GM18498 (cell line): ENCODE measurements around the gene SPATA9.
"Not testable (repeated sequence)": the region's sequence is repeated elsewhere in the genome, so short reads cannot be mapped to it uniquely, and the experiment has no call there.

Experiments used
- ATAC-seq: cut with Tn5 transposase; IDR thresholded peaks from one replicate; pipeline ENCODE4 v1.9.1; 2021; ENCODE audit warnings: mild to moderate bottlenecking, moderate library complexity; ENCODE audit not compliant: unreplicated experiment

SPATA9 gene

GRCh38 chr5:95718203-95718602 is 35.4 kb upstream of the SPATA9 start:
- peak; percentile 87 for ATAC-seq

DNA sequence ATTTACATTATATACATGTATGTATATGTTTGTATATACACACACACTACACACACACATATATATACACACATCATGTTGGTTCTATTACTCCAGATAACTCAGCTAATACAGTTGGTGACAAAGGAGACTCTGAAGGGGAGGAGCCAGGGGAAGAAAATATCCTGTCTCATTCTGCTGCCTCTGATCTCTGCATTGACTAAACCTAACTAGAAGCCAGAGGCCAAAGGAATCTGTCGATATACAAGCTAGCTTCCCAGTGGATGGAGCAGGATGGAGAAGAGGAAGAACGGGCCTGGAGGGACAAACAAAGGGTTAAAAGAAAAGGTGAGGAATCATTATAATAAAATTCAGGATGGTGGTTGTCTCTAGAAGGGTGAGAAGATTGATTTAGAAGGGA is 34.6 kb upstream of the SPATA9 start:
- ATAC-seq, result no peak

DNA sequence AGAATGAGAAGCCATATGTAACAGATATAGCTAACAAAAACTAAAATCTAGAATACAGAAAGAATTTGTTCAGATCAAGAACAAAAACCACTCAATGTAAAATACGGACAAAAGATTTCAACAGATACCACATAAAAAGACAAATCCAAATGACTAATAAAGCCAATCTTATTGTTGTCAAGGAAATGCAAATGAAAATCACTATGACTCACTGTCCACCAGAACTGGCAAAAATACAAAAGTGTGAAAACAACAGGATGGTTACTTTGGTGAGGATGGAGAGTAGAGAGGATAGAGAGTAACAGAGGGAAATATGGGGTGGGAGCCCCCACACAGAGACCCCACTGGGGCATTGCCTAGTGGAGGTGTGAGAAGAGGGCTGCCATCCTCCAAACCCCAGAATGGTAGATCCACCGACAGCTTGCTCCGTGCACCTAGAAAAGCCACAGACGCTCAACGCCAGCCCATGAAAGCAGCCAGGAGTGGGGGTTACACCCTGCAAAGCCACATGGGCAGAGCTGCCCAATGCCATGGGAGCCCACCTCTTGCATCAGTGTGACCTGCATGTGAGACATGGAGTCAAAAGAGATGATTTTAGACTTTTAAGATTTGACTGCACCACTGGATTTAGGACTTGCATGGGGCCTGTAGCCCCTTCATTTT is 33.1 kb upstream of the SPATA9 start:
- no peak for ATAC-seq

GRCh38 chr5:95713960-95714710 is 31.3 kb upstream of the SPATA9 start:
- ATAC-seq, result no peak

- not testable (repeated sequence) for ATAC-seq
These were observed 30.5 kb upstream of the SPATA9 start for GRCh38 chr5:95713246-95713645.

DNA sequence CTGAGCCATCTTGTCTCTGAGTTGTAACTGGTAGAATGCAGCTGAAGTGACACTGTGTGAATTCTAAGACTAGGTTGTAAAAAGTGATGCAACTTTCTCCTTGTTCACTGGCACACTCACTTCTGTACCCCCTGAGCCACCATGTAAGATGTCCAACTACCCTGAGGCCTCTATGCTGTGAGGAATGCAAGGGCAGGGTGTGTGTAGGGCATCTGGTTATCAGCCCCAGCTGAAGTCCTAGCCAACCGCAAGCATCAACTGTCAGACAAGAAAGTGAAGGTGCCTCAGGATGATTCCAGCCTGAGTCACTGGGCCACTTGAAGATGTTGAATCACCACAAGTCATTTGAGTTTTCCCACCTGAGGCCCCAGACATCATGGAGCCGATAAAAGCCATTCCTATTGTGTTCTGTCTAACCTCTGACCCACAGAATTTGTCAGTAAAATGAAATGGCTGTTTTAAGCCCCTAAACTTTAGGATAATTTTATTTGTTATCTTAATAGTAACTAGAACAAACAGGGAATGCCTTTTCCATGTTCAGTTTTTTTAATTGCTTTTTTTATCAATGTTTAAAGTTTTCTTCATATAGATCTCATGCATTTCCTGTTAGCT is 29.7 kb upstream of the SPATA9 start:
- ATAC-seq, result no peak

DNA sequence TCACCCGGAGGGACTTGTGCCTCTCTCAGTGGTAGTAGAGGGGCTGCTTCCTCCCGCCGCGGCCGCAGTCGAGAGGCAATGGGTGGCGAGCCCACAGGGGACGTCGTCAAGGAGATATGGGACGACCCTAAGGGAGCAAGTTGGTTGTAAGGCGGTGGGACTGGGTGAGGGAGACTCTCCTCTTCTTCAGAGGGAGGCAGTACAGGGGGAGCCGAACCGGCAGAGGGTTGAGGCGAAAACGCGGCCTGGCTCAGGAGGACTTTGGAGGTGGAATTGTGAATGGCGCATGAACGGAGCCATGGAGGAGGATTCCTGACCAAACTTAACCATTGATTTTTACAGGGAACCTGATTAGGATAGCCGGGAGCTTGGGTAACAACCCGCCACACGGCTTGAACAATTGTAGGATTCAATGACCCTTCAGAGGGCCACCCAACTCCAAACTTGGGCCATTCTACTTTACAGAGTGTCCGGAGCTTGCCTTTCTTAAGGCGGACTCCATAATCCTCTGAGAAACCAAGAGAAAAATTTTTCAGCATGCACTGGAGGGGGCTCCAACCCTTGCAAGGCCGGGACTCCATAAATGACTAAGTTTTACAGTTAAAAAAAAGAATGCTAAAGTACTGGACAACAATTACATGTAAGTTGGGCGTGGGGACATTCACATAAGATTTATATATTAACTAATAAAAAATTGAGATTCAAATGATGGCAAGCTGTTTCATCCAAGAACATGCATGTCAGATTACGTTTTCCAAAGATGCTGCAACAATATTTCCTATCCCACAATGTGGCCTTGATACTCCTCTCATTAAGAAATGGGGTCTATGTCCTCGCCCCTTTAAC is 28.9 kb upstream of the SPATA9 start:
- no peak for ATAC-seq

GRCh38 chr5:95710651-95711500 is 28.1 kb upstream of the SPATA9 start:
- ATAC-seq, result not testable (repeated sequence)

- ATAC-seq, result no peak
These were observed 27.3 kb upstream of the SPATA9 start for GRCh38 chr5:95709967-95710650.

DNA sequence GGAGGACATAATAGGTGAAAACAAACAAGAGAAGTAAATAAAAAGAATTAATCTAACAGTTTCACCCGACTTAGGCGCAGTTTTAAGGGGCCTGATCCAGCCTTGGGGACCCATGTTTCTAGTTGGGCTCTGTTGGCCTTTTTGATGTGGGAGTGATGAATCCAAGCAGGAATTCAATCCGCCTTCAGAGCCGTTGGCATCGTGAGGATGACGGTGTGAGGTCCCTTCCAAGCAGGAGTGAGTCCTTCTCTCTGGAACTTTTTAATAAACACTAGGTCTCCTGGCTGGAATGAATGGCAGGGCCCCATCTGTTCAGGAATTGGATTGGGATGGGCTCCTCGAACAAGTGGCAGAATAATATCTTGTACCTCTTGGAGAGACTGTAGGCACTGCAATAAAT is 26.1 kb upstream of the SPATA9 start:
- ATAC-seq, result no peak

- not testable (repeated sequence) for ATAC-seq
These were observed 24.9 kb upstream of the SPATA9 start for GRCh38 chr5:95707534-95708188.

DNA sequence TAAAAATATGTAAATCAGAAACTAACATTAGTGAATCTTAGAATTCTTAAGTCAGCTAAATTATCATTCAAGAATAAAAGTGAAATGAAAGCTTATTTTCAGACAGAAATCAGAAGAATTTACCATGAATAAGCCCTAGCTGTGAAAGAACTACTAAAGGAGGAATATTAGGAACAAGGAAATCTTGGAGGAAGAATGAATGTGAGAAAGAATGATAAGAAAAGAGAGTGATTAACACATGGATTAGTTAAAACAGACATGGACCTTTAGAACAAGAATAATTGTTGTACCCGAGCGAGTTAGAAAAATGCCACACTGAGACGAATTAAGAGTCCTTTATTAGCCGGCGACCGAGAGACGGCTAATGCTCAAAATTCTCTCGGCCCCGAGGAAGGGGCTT is 24.3 kb upstream of the SPATA9 start:
- no peak for ATAC-seq

- ATAC-seq, result not testable (repeated sequence)
These were observed 23.4 kb upstream of the SPATA9 start for GRCh38 chr5:95706196-95706595.

DNA sequence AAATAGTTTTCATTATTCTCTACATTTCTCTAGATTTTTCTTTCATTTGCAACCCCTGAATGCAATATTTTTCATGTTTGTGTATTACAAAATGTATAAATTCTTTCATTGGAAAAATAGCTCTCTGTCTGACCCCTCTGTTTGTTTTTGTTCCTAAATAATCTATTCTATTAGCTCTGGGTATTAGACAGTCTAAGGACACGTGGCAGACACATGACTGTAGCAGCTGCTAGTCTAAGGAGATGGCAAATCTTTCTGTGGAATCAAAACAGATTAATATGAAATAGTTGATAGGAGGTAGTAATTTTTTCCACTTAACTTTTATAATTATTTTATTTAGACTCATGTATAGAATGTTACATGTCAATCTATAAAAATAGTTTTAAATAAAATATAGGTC is 21.4 kb upstream of the SPATA9 start:
- no peak for ATAC-seq

DNA sequence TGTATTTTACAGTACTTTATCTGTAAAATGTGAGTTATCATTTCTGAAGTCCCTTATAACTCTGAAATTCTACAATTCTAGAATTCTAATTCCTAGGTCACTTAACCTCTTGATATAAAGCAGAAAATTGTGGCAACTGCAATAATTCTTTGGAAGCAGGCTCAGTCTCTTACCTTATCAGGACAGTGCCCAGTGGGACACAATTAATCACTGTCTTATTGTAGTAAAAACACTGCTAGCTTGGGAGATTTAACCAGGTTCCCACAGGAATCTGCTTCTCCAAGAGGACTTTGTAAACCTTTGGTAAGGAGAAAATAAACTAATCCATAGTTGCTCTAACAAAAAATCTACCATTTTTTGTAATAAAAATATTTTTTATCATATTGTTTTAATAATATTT is 18.3 kb upstream of the SPATA9 start:
- ATAC-seq, result no peak

DNA sequence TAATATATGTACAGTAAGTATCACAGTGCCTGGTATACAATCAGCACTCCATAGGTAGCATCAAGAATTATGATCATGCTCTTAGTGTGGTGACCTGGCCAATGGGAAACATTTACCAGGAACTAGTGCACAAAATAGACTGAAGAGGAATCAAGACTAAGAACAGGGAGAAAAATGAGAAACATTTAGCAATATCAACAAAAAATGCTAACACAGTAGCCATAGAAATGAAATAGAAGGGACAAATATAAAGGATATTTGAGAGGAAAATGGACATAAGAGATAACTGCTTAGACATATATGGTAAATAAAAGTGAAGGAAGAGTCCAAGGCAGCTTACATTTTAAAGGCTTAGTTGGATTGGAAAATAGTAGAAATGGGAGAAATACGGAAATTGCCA is 16.5 kb upstream of the SPATA9 start:
- no peak for ATAC-seq

GRCh38 chr5:95697781-95698681 is 15.2 kb upstream of the SPATA9 start:
- no peak for ATAC-seq

GRCh38 chr5:95690333-95690732 is 7.5 kb upstream of the SPATA9 start:
- ATAC-seq, result no peak
